Small intestine (tissue), 7 donors: ENCODE measurements around the gene RHBG. TPM values are rescaled to one million over a fixed set of nuclear protein-coding genes. Genes with fewer than 3 reads are reported as not detected.

Experiments
- DNase-seq, 2 donors: peaks; one replicate each; pipeline versions ENCODE4 v3.0.0 to v3.0.0-alpha.2; 2013
- FAIRE-seq: peaks from 2 replicates; lab custom pipeline; 2012; peaks lifted over from hg19 to GRCh38; lab: Jason Lieb, UNC
- H3K27ac ChIP-seq, 3 donors: one replicate each; pipeline ENCODE4 v1.5.1; 2013; ENCODE audit warnings: low read length in 2 of 3, mild to moderate bottlenecking in 2 of 3, control low read depth in 1 of 3, inconsistent platforms in 1 of 3, low read depth in 1 of 3, moderate library complexity in 1 of 3
- H3K27me3 ChIP-seq, 3 donors: one replicate each; pipeline ENCODE4 v1.6.1; 2013; ENCODE audit warnings: low read length in 3 of 3, inconsistent platforms in 1 of 3; ENCODE audit not compliant: control insufficient read depth in 3 of 3, insufficient read depth in 3 of 3
- H3K36me3 ChIP-seq, 3 donors: one replicate each; pipeline ENCODE4 v1.6.1; 2013; ENCODE audit warnings: low read length in 3 of 3, inconsistent platforms in 1 of 3, low read depth in 1 of 3, mild to moderate bottlenecking in 1 of 3, moderate library complexity in 1 of 3; ENCODE audit not compliant: control insufficient read depth in 3 of 3, insufficient read depth in 2 of 3
- H3K4me1 ChIP-seq, 3 donors: one replicate each; pipeline ENCODE4 v1.6.1; 2013; ENCODE audit warnings: low read length in 2 of 3, inconsistent platforms in 1 of 3, low read depth in 1 of 3, mild to moderate bottlenecking in 1 of 3, moderate library complexity in 1 of 3; ENCODE audit not compliant: control insufficient read depth in 3 of 3, insufficient read depth in 2 of 3
- H3K4me3 ChIP-seq, 3 donors: one replicate each; pipeline ENCODE4 v1.5.1; 2013; ENCODE audit warnings: low read length in 3 of 3, control low read depth in 1 of 3, inconsistent platforms in 1 of 3, low read depth in 1 of 3, mild to moderate bottlenecking in 1 of 3, moderate library complexity in 1 of 3
- H3K9me3 ChIP-seq, 2 donors: one replicate each; pipeline ENCODE4 v1.6.1; 2013; ENCODE audit warnings: low read depth in 1 of 2, low read length in 1 of 2; ENCODE audit not compliant: control insufficient read depth in 2 of 2, insufficient read depth in 1 of 2
- WGBS, 3 donors: extraction: QIAGEN DNeasy Blood & Tissue Kit; methylation state at CpG; one replicate each; pipeline ENCODE4 v1.1.7; 2013; 5-methylcytosine and 5-hydroxymethylcytosine counted together
- polyA plus RNA-seq, 4 donors: library from polyadenylated mRNA; stranded (reverse) in 3 of 4; unstranded in 1 of 4; fragments of 200-250 nt in 3 of 4; fragments of 120-200 nt in 1 of 4; gene quantifications; one replicate each; pipeline versions ENCODE4 v1.2.1 to v1.2.3, GENCODE V29; 2013
- donor health status: healthy with polysubstance abuse.
- donor health status: control.
- donor health status: control.
- donor health status: Bipolar disorder and iron deficiency.
- donor health status: healthy.

Gene RHBG
- polyA plus RNA-seq, 4 donors = 0.27 to 55.2 (median 2.7) TPM

- FAIRE-seq (no peak), DNase-seq (no peak)
- Histone ChIP-seq H3K9me3 (no peaks in the 10 kb centered on the region), H3K4me1 (no peaks in the 10 kb centered on the region), H3K4me3 (no peak overlapping the region), H3K36me3 (no peaks in the 10 kb centered on the region), H3K27ac (no peak overlapping the region), H3K27me3 (peaks cover 4 to 67% (median 8%) of the 10 kb centered on the region in 3 donors)
- WGBS, 3 donors = 45 to 50% (median 50%) methylated on average over 3 of the region's 3 CpGs
Measured at GRCh38 chr1:156401681-156402081, 32.7 kb downstream of the RHBG start.

GRCh38 chr1:156402331-156403020 is 33.5 kb downstream of the RHBG start:
- Histone ChIP-seq H3K27me3 (peaks cover 4 to 73% (median 8%) of the 10 kb centered on the region in 3 donors), H3K9me3 (no peaks in the 10 kb centered on the region), H3K27ac (no peak overlapping the region), H3K36me3 (no peaks in the 10 kb centered on the region), H3K4me3 (no peak overlapping the region), H3K4me1 (no peaks in the 10 kb centered on the region)
- DNase-seq (no peak), FAIRE-seq (no peak)
- WGBS, 3 donors = 30 to 42% (median 34%) methylated on average over 8 of the region's 8 CpGs

GRCh38 chr1:156405670-156406069 is 36.7 kb downstream of the RHBG start:
- peaks cover 4 to 81% (median 23%) of the 10 kb centered on the region in 3 donors for H3K27me3 ChIP-seq
- no peak overlapping the region for H3K4me3 ChIP-seq
- H3K4me1 ChIP-seq = no peaks in the 10 kb centered on the region
- H3K36me3 ChIP-seq = no peaks in the 10 kb centered on the region
- no peak for FAIRE-seq
- no peak for DNase-seq
- 55 to 68% (median 57%) methylated on average over 5 of the region's 5 CpGs for WGBS, 3 donors
- H3K27ac ChIP-seq = no peak overlapping the region
- no peaks in the 10 kb centered on the region for H3K9me3 ChIP-seq

GRCh38 chr1:156406251-156406650 is 37.2 kb downstream of the RHBG start:
- Histone ChIP-seq H3K36me3 (no peaks in the 10 kb centered on the region), H3K4me3 (no peak overlapping the region), H3K9me3 (no peaks in the 10 kb centered on the region), H3K27me3 (peaks cover 0 to 81% (median 23%) of the 10 kb centered on the region in 3 donors), H3K27ac (no peak overlapping the region), H3K4me1 (no peaks in the 10 kb centered on the region)
- no peak for FAIRE-seq
- WGBS, 3 donors = 36 to 43% (median 41%) methylated on average over 6 of the region's 6 CpGs
- no peak for DNase-seq

- no peaks in the 10 kb centered on the region for H3K9me3 ChIP-seq
- DNase-seq (no peak), FAIRE-seq (no peak)
- no peaks in the 10 kb centered on the region for H3K4me1 ChIP-seq
- no peak overlapping the region for H3K4me3 ChIP-seq
- no peaks in the 10 kb centered on the region for H3K36me3 ChIP-seq
- no peak overlapping the region for H3K27ac ChIP-seq
- peaks cover 0 to 78% (median 22%) of the 10 kb centered on the region in 3 donors for H3K27me3 ChIP-seq
- WGBS, 3 donors = 69 to 73% (median 71%) methylated on average over 6 of the region's 6 CpGs
Measured at GRCh38 chr1:156407344-156407743, 38.3 kb downstream of the RHBG start.

- H3K27me3 ChIP-seq = peaks cover 0 to 78% (median 20%) of the 10 kb centered on the region in 3 donors
- 70 to 78% (median 75%) methylated on average over 10 of the region's 10 CpGs for WGBS, 3 donors
- H3K4me1 ChIP-seq = no peaks in the 10 kb centered on the region
- H3K9me3 ChIP-seq = no peaks in the 10 kb centered on the region
- no peak overlapping the region for H3K27ac ChIP-seq
- no peak overlapping the region for H3K4me3 ChIP-seq
- no peak for DNase-seq
- FAIRE-seq = no peak
- H3K36me3 ChIP-seq = no peaks in the 10 kb centered on the region
Measured at GRCh38 chr1:156407760-156408159, 38.7 kb downstream of the RHBG start.

- no peak overlapping the region for H3K4me3 ChIP-seq
- no peaks in the 10 kb centered on the region for H3K4me1 ChIP-seq
- DNase-seq = no peak
- no peaks in the 10 kb centered on the region for H3K9me3 ChIP-seq
- no peaks in the 10 kb centered on the region for H3K36me3 ChIP-seq
- peaks cover 0 to 79% (median 18%) of the 10 kb centered on the region in 3 donors for H3K27me3 ChIP-seq
- 83 to 87% (median 86%) methylated on average over 6 to 7 of the region's 7 CpGs for WGBS, 3 donors
- no peak for FAIRE-seq
- H3K27ac ChIP-seq = no peak overlapping the region
Measured at GRCh38 chr1:156409439-156409838, 40.4 kb downstream of the RHBG start.

- Histone ChIP-seq H3K4me3 (no peak overlapping the region), H3K9me3 (no peaks in the 10 kb centered on the region), H3K27me3 (peaks cover 0 to 79% (median 15%) of the 10 kb centered on the region in 3 donors), H3K4me1 (no peaks in the 10 kb centered on the region), H3K36me3 (no peaks in the 10 kb centered on the region), H3K27ac (no peak overlapping the region)
- FAIRE-seq = no peak
- WGBS, 3 donors = 76 to 85% (median 84%) methylated on average over 4 of the region's 4 CpGs
- DNase-seq = no peak
Measured at GRCh38 chr1:156410238-156410637, 41.2 kb downstream of the RHBG start.
